Keratinocyte (primary cell): ENCODE data around the gene TNS3. TPM values are rescaled to one million over a fixed set of nuclear protein-coding genes. Genes with fewer than 3 reads are reported as not detected.
A peak's percentile ranks its signal among the peaks of the same experiment; 100 is the strongest.

Experiments used
- DNase-seq: peaks from one replicate; pipeline ENCODE4 v3.0.0-alpha.2; 2011; ENCODE audit warnings: low read depth, missing footprints, low spot score
- FAIRE-seq: peaks from 2 replicates; lab custom pipeline; 2011; peaks lifted over from hg19 to GRCh38; lab: Jason Lieb, UNC
- H2AFZ ChIP-seq: 2 replicates; pipeline ENCODE4 v1.6.0; 2012; ENCODE audit warnings: low read length, control low read depth, inconsistent platforms; ENCODE audit not compliant: control insufficient read depth
- H3K27ac ChIP-seq: 2 replicates; pipeline ENCODE4 v1.5.1; 2011; ENCODE audit warnings: low read length; ENCODE audit not compliant: control insufficient read depth, insufficient read depth
- H3K27me3 ChIP-seq: 3 replicates; pipeline ENCODE4 v1.6.0; 2011; ENCODE audit warnings: low read length; ENCODE audit not compliant: control insufficient read depth, insufficient read depth; ENCODE audit errors: extremely low read depth
- H3K36me3 ChIP-seq, 2 experiments: 2 replicates in 1 of 2; 3 replicates in 1 of 2; pipeline ENCODE4 v1.5.1; 2011; ENCODE audit warnings: low read length in 2 of 2, mild to moderate bottlenecking in 1 of 2; ENCODE audit not compliant: control insufficient read depth in 2 of 2, insufficient read depth in 2 of 2; ENCODE audit errors: extremely low read depth in 1 of 2
- H3K4me1 ChIP-seq: 3 replicates; pipeline ENCODE4 v1.5.1; 2011; ENCODE audit warnings: low read length; ENCODE audit not compliant: control insufficient read depth, insufficient read depth; ENCODE audit errors: extremely low read depth
- H3K4me2 ChIP-seq: 3 replicates; pipeline ENCODE4 v1.6.0; 2011; ENCODE audit warnings: low read depth, low read length; ENCODE audit not compliant: control insufficient read depth, insufficient read depth; ENCODE audit errors: extremely low read depth
- H3K4me3 ChIP-seq, 3 experiments: fragments of 200-600 bp in 1 of 3; sonication (generic) in 1 of 3; 2 replicates in 2 of 3; 3 replicates in 1 of 3; pipeline ENCODE4 v1.5.1; 2011 to 2016; ENCODE audit warnings: low read length in 3 of 3, mild to moderate bottlenecking in 3 of 3, control low read depth in 2 of 3, inconsistent platforms in 1 of 3, low read depth in 1 of 3, mixed read lengths in 1 of 3, mixed run types in 1 of 3, moderate library complexity in 1 of 3; ENCODE audit not compliant: control insufficient read depth in 2 of 3, insufficient read depth in 2 of 3; ENCODE audit errors: extremely low read depth in 1 of 3
- H3K79me2 ChIP-seq: 2 replicates; pipeline ENCODE4 v1.6.0; 2012; ENCODE audit warnings: low read length; ENCODE audit not compliant: control insufficient read depth, insufficient read depth
- H3K9ac ChIP-seq: 3 replicates; pipeline ENCODE4 v1.6.0; 2011; ENCODE audit warnings: low read length; ENCODE audit not compliant: control insufficient read depth, insufficient read depth; ENCODE audit errors: extremely low read depth
- H3K9me1 ChIP-seq: 3 replicates; pipeline ENCODE4 v1.6.0; 2011; ENCODE audit warnings: low read length; ENCODE audit not compliant: control insufficient read depth, insufficient read depth; ENCODE audit errors: extremely low read depth
- H3K9me3 ChIP-seq: 2 replicates; pipeline ENCODE4 v1.5.1; 2012; ENCODE audit warnings: low read depth, low read length; ENCODE audit not compliant: control insufficient read depth
- H4K20me1 ChIP-seq: 3 replicates; pipeline ENCODE4 v1.6.0; 2011; ENCODE audit warnings: low read length; ENCODE audit not compliant: control insufficient read depth, insufficient read depth; ENCODE audit errors: extremely low read depth
- EZH2 ChIP-seq: IDR thresholded peaks from one replicate; pipeline ENCODE4 v1.6.1; 2012; ENCODE audit warnings: inconsistent platforms, mild to moderate bottlenecking, low read length, moderate library complexity
- dilution Hi-C: fragments of 300-500 bp; cut with MboI; formaldehyde crosslinking; loops from one replicate; pipeline ENCODE4 v1.7.0; 2020; ENCODE audit warnings: low sequenced_read_pairs; ENCODE audit not compliant: extremely low pct_ligation_motif_present
- polyA plus RNA-seq, 5 experiments: library from polyadenylated mRNA; depleted of rRNA in 3 of 5; stranded (reverse) in 3 of 5; stranded (forward) in 1 of 5; unstranded in 1 of 5; fragments of >200 nt; gene quantifications; 1 replicate in 1 of 5; 2 replicates in 3 of 5; 3 replicates in 1 of 5; pipeline versions ENCODE4 v1.2.1 to v1.2.3, GENCODE V29; 2011 to 2012; ENCODE audit warnings: missing spikeins in 2 of 5, low read depth in 1 of 5, low replicate concordance in 1 of 5
- TF ChIP-seq, protein P1 (sequence below), 3 experiments: IDR thresholded peaks in 1 of 3; conservative IDR thresholded peaks in 1 of 3; optimal IDR thresholded peaks in 1 of 3; 2 replicates in 2 of 3; 3 replicates in 1 of 3; pipeline versions ENCODE3 to v1.5.1; 2011; ENCODE audit warnings: low read length in 3 of 3, mild to moderate bottlenecking in 3 of 3, moderate library complexity in 2 of 3, control low read depth in 1 of 3, inconsistent platforms in 1 of 3; ENCODE audit not compliant: insufficient read depth in 2 of 3; ENCODE audit errors: extremely low read depth in 1 of 3

TNS3 gene
- polyA plus RNA-seq, 1 donor (not counting 4 experiments of a cell fraction or from before 2014, with no cell fraction given) = 3.9 TPM

- Histone ChIP-seq H3K9me3 (no peaks in the 10 kb centered on the region), H3K36me3 (no peaks in the 10 kb centered on the region), H3K4me3 (no peak overlapping the region), H4K20me1 (no peaks in the 10 kb centered on the region), H3K4me1 (no peaks in the 10 kb centered on the region), H3K9me1 (no peaks in the 10 kb centered on the region), H3K27me3 (peaks cover 9% of the 10 kb centered on the region), H3K27ac (no peak overlapping the region), H2AFZ (no peak overlapping the region), H3K79me2 (no peaks in the 10 kb centered on the region), H3K9ac (no peak overlapping the region), H3K4me2 (no peak overlapping the region)
- DNase-seq = no peak
- no peak for FAIRE-seq
- dilution Hi-C loops = no loop called here
- TF ChIP-seq, protein P1, sequence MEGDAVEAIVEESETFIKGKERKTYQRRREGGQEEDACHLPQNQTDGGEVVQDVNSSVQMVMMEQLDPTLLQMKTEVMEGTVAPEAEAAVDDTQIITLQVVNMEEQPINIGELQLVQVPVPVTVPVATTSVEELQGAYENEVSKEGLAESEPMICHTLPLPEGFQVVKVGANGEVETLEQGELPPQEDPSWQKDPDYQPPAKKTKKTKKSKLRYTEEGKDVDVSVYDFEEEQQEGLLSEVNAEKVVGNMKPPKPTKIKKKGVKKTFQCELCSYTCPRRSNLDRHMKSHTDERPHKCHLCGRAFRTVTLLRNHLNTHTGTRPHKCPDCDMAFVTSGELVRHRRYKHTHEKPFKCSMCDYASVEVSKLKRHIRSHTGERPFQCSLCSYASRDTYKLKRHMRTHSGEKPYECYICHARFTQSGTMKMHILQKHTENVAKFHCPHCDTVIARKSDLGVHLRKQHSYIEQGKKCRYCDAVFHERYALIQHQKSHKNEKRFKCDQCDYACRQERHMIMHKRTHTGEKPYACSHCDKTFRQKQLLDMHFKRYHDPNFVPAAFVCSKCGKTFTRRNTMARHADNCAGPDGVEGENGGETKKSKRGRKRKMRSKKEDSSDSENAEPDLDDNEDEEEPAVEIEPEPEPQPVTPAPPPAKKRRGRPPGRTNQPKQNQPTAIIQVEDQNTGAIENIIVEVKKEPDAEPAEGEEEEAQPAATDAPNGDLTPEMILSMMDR (optimal IDR thresholded peaks at IDR 0.05 in 1 of 3, IDR thresholded peaks at IDR 0.05 in 1 of 3, conservative IDR thresholded peaks at IDR 0.05 in 1 of 3; ENCODE audit: extremely low read depth in 1 of 3, insufficient read depth in 2 of 3, low read length in 3 of 3) = no peak
- no peak for TF ChIP-seq EZH2
Observed at GRCh38 chr7:47233996-47234395, 347.9 kb downstream of the TNS3 start.

- Histone ChIP-seq H3K4me3 (no peak overlapping the region), H3K36me3 (no peaks in the 10 kb centered on the region), H3K9me1 (no peaks in the 10 kb centered on the region), H4K20me1 (no peaks in the 10 kb centered on the region), H2AFZ (no peak overlapping the region), H3K27me3 (no peaks in the 10 kb centered on the region), H3K4me1 (no peaks in the 10 kb centered on the region), H3K9me3 (no peaks in the 10 kb centered on the region), H3K9ac (no peak overlapping the region), H3K4me2 (no peak overlapping the region), H3K79me2 (no peaks in the 10 kb centered on the region), H3K27ac (no peak overlapping the region)
- TF ChIP-seq, protein P1 (optimal IDR thresholded peaks at IDR 0.05 in 1 of 3, IDR thresholded peaks at IDR 0.05 in 1 of 3, conservative IDR thresholded peaks at IDR 0.05 in 1 of 3; ENCODE audit: extremely low read depth in 1 of 3, insufficient read depth in 2 of 3, low read length in 3 of 3) = peak in 1 of 3 experiments; percentile 11
- no peak for TF ChIP-seq EZH2
- FAIRE-seq = no peak
- DNase-seq = no peak
- dilution Hi-C loops = no loop called here
Observed at GRCh38 chr7:47232751-47233412, 349.0 kb downstream of the TNS3 start.
